AG04449 (cell line): ENCODE measurements around the gene PDIA3.
"Not testable (repeated sequence)": the region's sequence is repeated elsewhere in the genome, so short reads cannot be mapped to it uniquely, and the experiment has no call there.

Experiments
- CTCF ChIA-PET: fragments of 350-600 bp; formaldehyde crosslinking; extraction: SDS; loops from one replicate; lab custom pipeline; 2021; ENCODE audit warnings: antibody characterized with exemption; lab: Yijun Ruan, JAX
- POLR2A ChIA-PET: fragments of 400-600, 350-600 bp; formaldehyde crosslinking; extraction: SDS; loops from one replicate; lab custom pipeline; 2020; ENCODE audit warnings: antibody characterized with exemption, inconsistent platforms; lab: Yijun Ruan, JAX
- DNase-seq: peaks from one replicate; pipeline ENCODE4 v3.0.0-alpha.2; 2010; ENCODE audit warnings: low read depth, low spot score
- H3K4me3 ChIP-seq: 2 replicates; pipeline ENCODE4 v1.5.1; 2011; ENCODE audit warnings: low read depth, mild to moderate bottlenecking, control low read depth, low read length
- TF ChIP-seq, protein P1 (sequence below): IDR thresholded peaks from one replicate; pipeline ENCODE4 v1.5.1; 2011; ENCODE audit warnings: mild to moderate bottlenecking, moderate library complexity, low read length, control low read depth, inconsistent platforms; ENCODE audit not compliant: insufficient read depth; ENCODE audit errors: missing control alignments

The PDIA3 gene

DNA sequence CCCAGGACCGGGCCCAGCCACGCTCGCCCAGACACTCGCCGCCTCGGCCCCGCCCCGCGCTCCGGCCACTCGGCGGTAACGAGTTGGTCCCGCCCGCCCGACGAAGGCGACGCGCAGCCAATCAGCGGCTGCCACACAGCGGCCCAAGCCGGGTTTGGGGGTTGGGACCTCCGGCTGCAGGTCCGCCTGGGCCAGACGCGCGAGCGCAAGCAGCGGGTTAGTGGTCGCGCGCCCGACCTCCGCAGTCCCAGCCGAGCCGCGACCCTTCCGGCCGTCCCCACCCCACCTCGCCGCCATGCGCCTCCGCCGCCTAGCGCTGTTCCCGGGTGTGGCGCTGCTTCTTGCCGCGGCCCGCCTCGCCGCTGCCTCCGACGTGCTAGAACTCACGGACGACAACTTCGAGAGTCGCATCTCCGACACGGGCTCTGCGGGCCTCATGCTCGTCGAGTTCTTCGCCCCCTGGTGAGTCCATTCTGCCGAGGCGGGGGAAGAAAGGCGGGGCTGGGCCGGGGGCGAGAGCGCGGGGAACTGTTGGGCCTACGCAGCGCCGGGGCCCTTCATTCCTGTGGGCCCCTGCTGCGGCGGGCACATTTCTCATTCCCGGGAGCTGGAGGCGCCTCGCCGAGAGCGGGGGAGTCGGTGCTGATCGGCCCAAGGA is at the start of gene PDIA3:
Gene PDIA3 (plus strand): TSS at position 194 of the 658 bp plus-strand sequence. CDS start 102 bp downstream, at position 296.
- POLR2A ChIA-PET, CTCF ChIA-PET, DNase-seq: not testable (repeated sequence)
- peak within 1 kb of the TSS; percentile 74 for H3K4me3 ChIP-seq

DNA sequence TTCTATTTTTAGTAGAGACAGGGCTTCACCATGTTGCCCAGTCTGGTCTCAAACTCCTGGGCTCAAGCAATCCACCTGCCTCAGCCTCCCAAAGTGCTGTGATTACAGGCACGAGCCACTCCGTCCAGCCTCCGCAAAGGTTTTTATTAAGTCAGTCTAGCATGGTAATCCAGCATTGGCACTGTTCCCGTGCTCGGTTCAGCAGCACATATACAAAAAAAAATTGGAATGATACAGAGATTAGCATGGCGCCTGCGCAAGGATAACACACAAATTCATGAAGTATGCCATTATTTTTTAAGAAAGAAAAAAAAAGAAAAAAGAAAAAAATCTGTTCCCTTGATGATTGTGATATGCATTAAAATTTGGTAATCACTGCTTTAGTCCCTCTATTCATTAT is 44.1 kb upstream of the PDIA3 start:
- ChIA-PET CTCF (no interaction called here), POLR2A (no interaction called here)
- DNase-seq = no peak
- no peak overlapping the region for H3K4me3 ChIP-seq
- TF ChIP-seq, protein P1, sequence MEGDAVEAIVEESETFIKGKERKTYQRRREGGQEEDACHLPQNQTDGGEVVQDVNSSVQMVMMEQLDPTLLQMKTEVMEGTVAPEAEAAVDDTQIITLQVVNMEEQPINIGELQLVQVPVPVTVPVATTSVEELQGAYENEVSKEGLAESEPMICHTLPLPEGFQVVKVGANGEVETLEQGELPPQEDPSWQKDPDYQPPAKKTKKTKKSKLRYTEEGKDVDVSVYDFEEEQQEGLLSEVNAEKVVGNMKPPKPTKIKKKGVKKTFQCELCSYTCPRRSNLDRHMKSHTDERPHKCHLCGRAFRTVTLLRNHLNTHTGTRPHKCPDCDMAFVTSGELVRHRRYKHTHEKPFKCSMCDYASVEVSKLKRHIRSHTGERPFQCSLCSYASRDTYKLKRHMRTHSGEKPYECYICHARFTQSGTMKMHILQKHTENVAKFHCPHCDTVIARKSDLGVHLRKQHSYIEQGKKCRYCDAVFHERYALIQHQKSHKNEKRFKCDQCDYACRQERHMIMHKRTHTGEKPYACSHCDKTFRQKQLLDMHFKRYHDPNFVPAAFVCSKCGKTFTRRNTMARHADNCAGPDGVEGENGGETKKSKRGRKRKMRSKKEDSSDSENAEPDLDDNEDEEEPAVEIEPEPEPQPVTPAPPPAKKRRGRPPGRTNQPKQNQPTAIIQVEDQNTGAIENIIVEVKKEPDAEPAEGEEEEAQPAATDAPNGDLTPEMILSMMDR = no peak

DNA sequence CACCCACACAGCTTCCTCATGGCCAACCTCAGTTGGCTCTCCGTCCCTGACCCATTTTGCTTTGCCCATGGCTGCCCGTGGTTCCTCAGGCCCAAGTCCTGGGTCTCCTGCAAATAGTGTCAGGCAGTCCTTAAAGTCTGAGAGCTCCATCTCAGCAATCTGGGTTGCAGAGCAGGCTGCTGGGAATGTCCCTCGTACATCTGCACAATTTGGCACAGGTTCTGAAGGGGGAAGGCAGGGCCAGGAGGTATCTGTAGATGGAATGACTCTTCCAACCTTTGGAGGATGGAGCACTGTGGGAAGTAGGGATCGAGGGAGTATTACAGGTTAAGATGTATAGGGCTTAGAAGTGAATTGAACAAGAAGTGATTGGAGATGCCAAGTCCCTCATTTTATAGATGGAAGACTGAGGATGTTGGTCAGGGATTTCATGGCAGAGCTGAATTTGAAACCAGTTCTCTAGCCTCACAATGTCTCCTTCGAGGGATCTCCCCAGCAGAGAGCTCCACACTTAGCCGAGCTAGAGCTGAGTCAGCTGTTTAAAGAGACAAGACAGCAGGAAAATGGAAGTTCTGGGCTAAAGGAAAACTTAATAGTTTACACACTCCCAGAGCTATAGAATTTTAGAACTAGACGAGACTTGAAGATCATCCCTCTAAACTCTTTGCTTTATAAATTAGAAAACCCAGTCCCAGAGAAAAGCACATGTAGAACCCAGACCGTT is 43.4 kb upstream of the PDIA3 start:
- no peak for DNase-seq
- H3K4me3 ChIP-seq = no peak overlapping the region
- TF ChIP-seq, protein P1 = no peak
- CTCF ChIA-PET = no interaction called here
- POLR2A ChIA-PET = no interaction called here

DNA sequence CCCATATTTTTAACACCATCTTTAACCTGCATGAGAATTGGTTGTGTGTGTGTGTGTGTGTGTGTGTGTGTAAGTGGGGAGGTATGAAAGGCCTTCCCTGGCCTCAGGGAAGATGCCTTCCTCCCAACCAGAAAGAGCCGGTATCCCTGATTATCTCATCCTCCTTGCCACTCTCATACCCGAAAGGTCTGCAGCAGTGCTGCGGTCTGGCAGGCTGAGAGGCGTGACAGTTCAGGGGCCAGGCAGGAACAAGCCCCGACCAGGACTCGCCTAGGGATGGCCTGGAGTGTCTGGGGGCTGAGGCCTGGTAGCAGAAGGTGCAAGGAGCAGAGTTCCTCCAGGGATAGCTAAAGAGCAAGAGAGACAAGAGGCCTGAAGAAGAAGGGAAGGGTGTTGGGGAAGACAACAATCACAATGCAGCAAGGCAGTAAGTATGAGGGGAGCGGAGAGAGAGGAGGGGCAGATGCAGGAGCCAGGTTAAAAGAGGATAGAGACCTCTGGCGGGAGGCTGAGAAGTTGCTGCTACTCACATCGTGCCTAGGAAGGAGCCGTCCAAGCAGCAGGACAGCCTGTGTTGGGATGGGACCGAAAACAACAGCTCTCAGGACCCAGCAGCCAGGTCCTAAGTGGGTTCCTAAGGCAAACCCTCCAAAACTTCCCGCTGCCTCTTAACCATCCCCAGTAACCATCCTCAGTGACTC is 35.7 kb upstream of the PDIA3 start:
- POLR2A ChIA-PET, DNase-seq, CTCF ChIA-PET, H3K4me3 ChIP-seq: not testable (repeated sequence)

DNA sequence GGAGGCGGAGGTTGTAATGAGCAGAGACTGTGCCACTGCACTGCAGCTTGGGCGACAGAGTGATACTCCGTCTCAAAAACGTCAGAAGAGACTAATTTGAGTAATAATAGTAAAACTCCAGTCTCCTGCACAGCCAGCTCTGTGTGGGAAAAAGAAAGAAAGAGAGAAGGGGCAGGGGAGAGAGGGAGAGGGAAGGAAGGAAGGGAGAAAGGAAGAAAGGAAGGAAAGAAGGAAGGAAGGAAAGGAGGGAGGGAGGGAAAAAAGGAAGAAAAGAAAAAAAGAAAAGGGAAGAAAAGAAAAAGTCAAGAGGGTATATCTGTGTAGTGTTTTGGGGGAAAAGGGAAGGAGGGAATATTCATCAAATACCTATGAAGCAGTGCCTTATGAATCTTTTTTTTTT is 23.1 kb upstream of the PDIA3 start:
- CTCF ChIA-PET = no interaction called here
- DNase-seq = no peak
- POLR2A ChIA-PET = no interaction called here
- TF ChIP-seq, protein P1 = no peak
- H3K4me3 ChIP-seq = no peak overlapping the region

DNA sequence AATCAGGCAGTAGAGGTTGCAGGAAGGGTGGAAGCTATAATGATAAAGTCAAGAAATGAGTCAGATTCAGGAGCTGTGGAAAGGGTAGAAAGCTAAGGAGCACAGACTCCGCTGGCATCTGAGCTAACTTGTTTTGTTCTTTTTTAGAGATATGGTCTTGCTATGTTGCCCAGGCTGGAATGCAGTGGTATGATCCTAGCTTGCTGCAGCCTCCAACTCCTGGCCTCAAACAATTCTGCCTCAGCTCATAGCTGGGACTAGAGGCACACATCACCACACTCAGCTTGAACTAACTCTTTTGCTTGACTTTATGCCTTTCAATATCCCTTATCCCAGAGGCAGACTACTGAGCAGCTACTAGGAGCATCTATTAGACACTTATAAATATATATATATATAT is 19.9 kb upstream of the PDIA3 start:
- CTCF ChIA-PET, H3K4me3 ChIP-seq, POLR2A ChIA-PET, DNase-seq: not testable (repeated sequence)

DNA sequence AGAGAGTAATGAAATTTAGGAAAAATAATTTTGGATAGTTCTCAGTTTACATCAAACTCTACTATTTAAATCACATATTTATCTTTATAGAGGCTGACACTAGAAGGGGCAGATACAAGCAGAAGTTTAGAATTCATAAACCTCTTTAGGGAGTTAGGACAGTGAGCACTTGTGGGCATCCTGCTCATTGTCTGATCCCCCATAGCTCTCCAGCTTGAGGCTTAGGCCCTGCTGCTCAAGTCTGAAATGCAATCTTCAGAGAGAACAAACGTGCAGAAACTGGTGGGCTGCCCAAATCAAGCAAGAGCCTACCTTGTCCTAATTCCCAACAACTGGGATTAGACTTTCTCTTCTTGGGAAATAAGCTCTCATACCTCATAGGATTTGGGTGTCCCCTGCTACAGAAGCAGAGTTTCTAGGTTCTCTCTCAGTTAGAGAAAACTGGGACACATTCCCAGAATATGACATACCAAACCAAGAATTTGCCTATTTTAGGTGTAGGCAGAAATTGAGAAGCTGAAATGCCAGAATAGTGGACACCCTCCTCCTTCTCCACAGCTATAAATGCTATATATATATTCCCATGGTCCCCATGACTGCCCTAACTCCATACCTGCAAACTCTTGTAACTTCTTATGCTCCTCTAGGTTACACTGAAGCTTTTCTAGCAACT is 18.0 kb upstream of the PDIA3 start:
- POLR2A ChIA-PET, H3K4me3 ChIP-seq, CTCF ChIA-PET, DNase-seq: not testable (repeated sequence)

DNA sequence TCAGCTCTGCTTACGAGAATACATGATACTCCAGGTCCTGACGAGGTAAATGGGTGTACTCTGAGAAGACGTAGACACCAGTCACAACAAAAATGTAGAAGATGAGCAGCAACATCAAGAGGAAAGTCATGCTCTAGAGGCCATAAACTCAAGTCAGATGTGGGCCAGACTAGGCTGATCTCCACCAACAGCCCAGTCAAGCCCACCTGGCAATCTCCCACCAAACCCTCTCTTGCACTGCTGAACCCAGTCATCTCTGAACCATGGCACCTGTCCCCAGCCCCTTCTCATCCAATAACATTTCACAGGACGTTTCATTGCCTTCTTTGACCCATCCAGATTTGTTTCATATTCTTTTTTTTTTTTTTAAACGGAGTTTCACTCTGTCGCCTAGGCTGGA is 10.8 kb upstream of the PDIA3 start:
- H3K4me3 ChIP-seq = no peak overlapping the region
- POLR2A ChIA-PET = no interaction called here
- TF ChIP-seq, protein P1 = no peak
- no peak for DNase-seq
- CTCF ChIA-PET = no interaction called here

DNA sequence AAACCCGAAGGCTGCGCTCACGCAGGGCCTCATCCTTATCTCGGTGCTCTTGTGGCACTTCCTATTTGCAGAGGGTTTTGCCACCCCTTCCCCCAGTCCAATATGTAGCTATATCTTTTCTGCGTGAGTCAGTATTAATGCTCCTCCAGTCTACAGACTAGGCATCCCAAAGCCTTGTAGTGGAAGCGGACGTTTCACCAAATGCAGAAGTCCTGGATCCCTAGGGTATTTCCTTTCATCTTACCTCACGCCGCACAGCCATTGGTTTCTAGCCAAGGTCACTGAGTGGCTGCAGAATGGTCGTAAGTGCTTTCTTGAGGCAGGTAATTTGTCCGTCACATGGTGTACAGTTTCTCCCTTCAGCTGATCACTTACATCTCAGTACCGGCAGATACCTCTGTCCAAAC is 668 bp downstream of the PDIA3 start:
- not testable (repeated sequence) for DNase-seq
- ChIA-PET POLR2A (interaction anchor here (0.9 kb wide), 1 partner anchor 25 kb away, joined by 3 read pairs; no protein-coding TSS in a partner anchor), CTCF (interaction anchor here (1.0 kb wide), 1 partner anchor 23 kb away, joined by 3 read pairs; no protein-coding TSS in a partner anchor)
- H3K4me3 ChIP-seq = peak overlapping the region; percentile 74
